Gastroesophageal sphincter (tissue), 4 donors: ENCODE results near the gene KRT40. TPM values are rescaled to one million over a fixed set of nuclear protein-coding genes. Genes with fewer than 3 reads are reported as not detected.

Source experiments
- ATAC-seq: fragments of 150-250 bp; one replicate; pipeline ENCODE4 v1.9.1; 2016; ENCODE audit warnings: mild to moderate bottlenecking, moderate library complexity
- H3K27ac ChIP-seq, 4 donors: fragments of 200-600 bp; sonication (generic) in 3 of 4; 1 replicate in 3 of 4; 2 replicates in 1 of 4; pipeline ENCODE4 v1.5.1; 2016 to 2019
- H3K27me3 ChIP-seq: fragments of 200-600 bp; sonication (generic); one replicate; pipeline ENCODE4 v1.5.1; 2019
- H3K36me3 ChIP-seq, 2 donors: fragments of 200-600 bp; sonication (generic); one replicate each; pipeline ENCODE4 v1.5.1; 2019; ENCODE audit warnings: control low read depth in 1 of 2
- H3K4me1 ChIP-seq, 3 donors: fragments of 200-600 bp; sonication (generic); 1 replicate in 2 of 3; 2 replicates in 1 of 3; pipeline ENCODE4 v1.5.1; 2016 to 2019; ENCODE audit warnings: control low read depth in 2 of 3
- H3K4me3 ChIP-seq, 2 donors: fragments of 200-600 bp; sonication (generic); one replicate each; pipeline ENCODE4 v1.5.1; 2019; ENCODE audit warnings: mild to moderate bottlenecking in 1 of 2, moderate library complexity in 1 of 2
- H3K9me3 ChIP-seq, 3 donors: fragments of 200-600 bp; sonication (generic); one replicate each; pipeline ENCODE4 v1.5.1; 2017 to 2019; ENCODE audit warnings: control low read depth in 2 of 3
- EP300 ChIP-seq: sonication (generic); formaldehyde crosslinking; IDR thresholded peaks from one replicate; pipeline ENCODE4 v1.6.1; 2017; ENCODE audit warnings: antibody characterized with exemption, mild to moderate bottlenecking
- POLR2A ChIP-seq, 2 donors: fragments of 450-650 bp; IDR thresholded peaks; one replicate each; pipeline ENCODE4 v1.6.1; 2017; ENCODE audit warnings: antibody characterized with exemption in 2 of 2, mild to moderate bottlenecking in 2 of 2, moderate library complexity in 1 of 2
- POLR2AphosphoS5 ChIP-seq: sonication (generic); formaldehyde crosslinking; IDR thresholded peaks from one replicate; pipeline ENCODE4 v1.6.1; 2017; ENCODE audit warnings: antibody characterized with exemption
- WGBS, 2 donors: methylation state at CpG; one replicate each; pipeline ENCODE4 v1.1.5; 2018; ENCODE audit warnings: low coverage in 1 of 2; 5-methylcytosine and 5-hydroxymethylcytosine counted together
- total RNA-seq, 4 donors: library from RNA; depleted of rRNA; stranded (reverse); fragments of >200 nt; gene quantifications; one replicate each; pipeline ENCODE4 v1.1.0, GENCODE V29; 2016
- TF ChIP-seq, protein P1 (sequence below), 4 experiments: fragments of 200-600 bp in 2 of 4; fragments of 450-650 bp in 2 of 4; sonication (generic) in 1 of 4; IDR thresholded peaks; one replicate each; pipeline ENCODE4 v1.5.1; 2017 to 2019; ENCODE audit warnings: antibody characterized with exemption in 4 of 4, mild to moderate bottlenecking in 2 of 4, moderate library complexity in 2 of 4

The KRT40 gene
- total RNA-seq, 4 donors from 2014 or later, result not detected

DNA sequence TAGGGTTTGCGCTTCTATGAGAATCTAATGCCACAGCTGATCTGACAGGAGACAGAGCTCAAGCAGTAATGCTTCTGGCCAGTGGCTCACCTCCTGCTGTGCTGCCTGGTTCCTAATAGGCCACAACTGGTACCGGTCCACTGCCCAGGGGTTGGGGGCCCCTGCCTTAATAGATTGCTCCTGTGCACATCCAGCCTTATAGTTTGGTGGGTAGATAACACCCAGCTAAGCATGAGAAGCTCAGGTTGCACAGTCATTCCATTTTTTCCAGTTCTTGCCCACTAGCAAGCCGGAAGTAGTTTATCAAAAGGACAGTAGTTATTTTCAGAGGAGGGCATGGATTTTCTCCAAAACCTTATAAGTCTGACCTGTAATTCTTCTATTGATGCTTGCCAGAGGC, 35.3 kb upstream of the KRT40 start:
- TF ChIP-seq EP300, result no peak
- no peak for TF ChIP-seq POLR2AphosphoS5
- TF ChIP-seq, protein P1, sequence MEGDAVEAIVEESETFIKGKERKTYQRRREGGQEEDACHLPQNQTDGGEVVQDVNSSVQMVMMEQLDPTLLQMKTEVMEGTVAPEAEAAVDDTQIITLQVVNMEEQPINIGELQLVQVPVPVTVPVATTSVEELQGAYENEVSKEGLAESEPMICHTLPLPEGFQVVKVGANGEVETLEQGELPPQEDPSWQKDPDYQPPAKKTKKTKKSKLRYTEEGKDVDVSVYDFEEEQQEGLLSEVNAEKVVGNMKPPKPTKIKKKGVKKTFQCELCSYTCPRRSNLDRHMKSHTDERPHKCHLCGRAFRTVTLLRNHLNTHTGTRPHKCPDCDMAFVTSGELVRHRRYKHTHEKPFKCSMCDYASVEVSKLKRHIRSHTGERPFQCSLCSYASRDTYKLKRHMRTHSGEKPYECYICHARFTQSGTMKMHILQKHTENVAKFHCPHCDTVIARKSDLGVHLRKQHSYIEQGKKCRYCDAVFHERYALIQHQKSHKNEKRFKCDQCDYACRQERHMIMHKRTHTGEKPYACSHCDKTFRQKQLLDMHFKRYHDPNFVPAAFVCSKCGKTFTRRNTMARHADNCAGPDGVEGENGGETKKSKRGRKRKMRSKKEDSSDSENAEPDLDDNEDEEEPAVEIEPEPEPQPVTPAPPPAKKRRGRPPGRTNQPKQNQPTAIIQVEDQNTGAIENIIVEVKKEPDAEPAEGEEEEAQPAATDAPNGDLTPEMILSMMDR (IDR thresholded peaks at IDR 0.05), result no peak
- TF ChIP-seq POLR2A (IDR thresholded peaks at IDR 0.05), result no peak

DNA sequence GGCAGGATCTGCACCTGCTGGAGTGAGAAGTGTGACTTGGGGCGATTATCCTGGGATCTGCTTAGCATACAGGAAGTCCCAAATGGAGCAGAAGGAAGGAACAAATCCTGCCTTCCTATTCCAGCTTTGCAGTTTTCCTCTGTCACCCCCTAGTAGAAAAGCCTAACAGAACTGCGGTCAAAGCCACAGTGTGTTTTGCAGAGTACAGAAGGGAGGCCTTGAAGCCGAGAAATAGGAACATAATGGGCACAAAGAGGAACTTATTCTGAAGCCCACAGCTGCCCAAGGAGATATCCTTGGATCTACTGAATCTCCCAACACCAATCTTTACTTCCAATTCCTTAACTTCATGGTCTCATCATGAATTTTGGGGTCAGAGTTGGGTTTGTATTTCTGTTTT, 34.4 kb upstream of the KRT40 start:
- no peak overlapping the region for H3K27ac ChIP-seq
- H3K4me1 ChIP-seq, result no peaks in the 10 kb centered on the region
- TF ChIP-seq POLR2A (IDR thresholded peaks at IDR 0.05) (no peak), POLR2AphosphoS5 (no peak), EP300 (no peak)
- TF ChIP-seq, protein P1 (IDR thresholded peaks at IDR 0.05), result no peak
- peaks cover 4% of the 10 kb centered on the region for H3K27me3 ChIP-seq
- H3K9me3 ChIP-seq, result peaks cover 0 to 4% (median 0%) of the 10 kb centered on the region in 3 donors
- WGBS, 2 donors, result 61 to 78% methylated on average over 2 to 3 of the region's 3 CpGs
- H3K4me3 ChIP-seq, result no peak overlapping the region
- ATAC-seq, result no peak
- no peaks in the 10 kb centered on the region for H3K36me3 ChIP-seq

More for the DNA sequence above, 35.3 kb upstream of the KRT40 start:
- H3K27ac ChIP-seq, result no peak overlapping the region
- H3K9me3 ChIP-seq, result peaks cover 0 to 4% (median 0%) of the 10 kb centered on the region in 3 donors
- peaks cover 4% of the 10 kb centered on the region for H3K27me3 ChIP-seq
- H3K4me1 ChIP-seq, result no peaks in the 10 kb centered on the region
- H3K36me3 ChIP-seq, result no peaks in the 10 kb centered on the region
- ATAC-seq, result no peak
- 71 to 93% methylated on average over 1 to 2 of the region's 3 CpGs for WGBS, 2 donors
- no peak overlapping the region for H3K4me3 ChIP-seq

DNA sequence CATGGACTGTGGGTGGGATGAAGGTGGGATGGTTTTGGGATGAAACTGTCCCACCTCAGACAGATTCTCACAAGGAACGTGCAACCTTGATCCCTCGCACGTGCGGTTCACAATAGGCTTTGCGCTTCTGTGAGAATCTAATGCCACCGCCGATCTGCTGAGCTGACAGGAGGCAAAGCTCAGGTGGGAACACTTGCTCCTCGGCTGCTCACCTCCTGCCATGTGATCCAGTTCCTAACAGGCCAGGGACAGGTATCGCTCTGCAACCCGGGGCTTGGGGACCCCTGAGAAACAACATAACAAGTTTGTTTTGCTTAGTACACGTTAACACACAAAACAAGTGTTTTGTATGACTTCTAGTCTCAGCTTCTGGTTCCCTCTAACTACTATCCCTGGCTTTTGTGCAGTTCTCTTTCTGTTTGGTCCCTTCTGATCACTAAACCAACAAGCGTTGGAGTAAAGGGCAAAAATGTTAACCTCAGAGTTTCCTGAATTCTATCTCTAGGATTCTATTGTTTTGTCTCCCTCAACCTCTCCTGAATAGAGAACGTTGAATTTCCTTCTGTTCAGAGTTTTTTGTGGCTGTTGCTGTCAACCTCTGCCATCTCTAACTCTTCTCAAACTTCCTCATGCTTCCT, 32.6 kb upstream of the KRT40 start:
- ATAC-seq, result no peak
- WGBS, 2 donors, result 71 to 87% methylated on average over 5 to 10 of the region's 13 CpGs
- H3K9me3 ChIP-seq, result peaks cover 0 to 4% (median 0%) of the 10 kb centered on the region in 3 donors
- H3K27ac ChIP-seq, result no peak overlapping the region
- no peak for TF ChIP-seq POLR2AphosphoS5
- TF ChIP-seq, protein P1 (IDR thresholded peaks at IDR 0.05), result no peak
- TF ChIP-seq EP300, result no peak
- no peak for TF ChIP-seq POLR2A (IDR thresholded peaks at IDR 0.05)
- peaks cover 4% of the 10 kb centered on the region for H3K27me3 ChIP-seq
- no peak overlapping the region for H3K4me3 ChIP-seq
- no peaks in the 10 kb centered on the region for H3K36me3 ChIP-seq
- no peaks in the 10 kb centered on the region for H3K4me1 ChIP-seq

DNA sequence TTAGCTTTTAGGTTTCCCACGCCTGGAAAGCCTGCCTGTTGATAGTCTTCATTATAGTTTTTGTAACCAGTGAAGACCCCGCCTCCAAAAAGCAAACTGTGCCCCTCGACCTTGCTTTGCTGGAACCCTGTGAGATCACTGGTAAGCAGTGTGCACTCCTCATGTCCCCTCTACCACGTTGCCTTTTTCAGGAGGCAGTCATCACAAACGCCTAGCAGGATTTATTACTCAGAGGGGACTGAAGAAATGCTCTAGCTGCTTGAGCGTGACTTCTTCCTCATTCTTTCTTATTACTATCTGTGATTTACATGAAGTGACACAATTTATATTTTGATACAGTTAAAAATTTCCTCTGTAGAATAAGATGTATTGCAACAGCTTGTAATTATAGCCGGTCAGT, 31.3 kb upstream of the KRT40 start:
- no peak overlapping the region for H3K4me3 ChIP-seq
- no peak overlapping the region for H3K27ac ChIP-seq
- no peaks in the 10 kb centered on the region for H3K9me3 ChIP-seq
- H3K4me1 ChIP-seq, result no peaks in the 10 kb centered on the region
- TF ChIP-seq, protein P1 (IDR thresholded peaks at IDR 0.05), result no peak
- TF ChIP-seq POLR2AphosphoS5, result no peak
- no peak for TF ChIP-seq EP300
- no peak for TF ChIP-seq POLR2A (IDR thresholded peaks at IDR 0.05)
- no peaks in the 10 kb centered on the region for H3K36me3 ChIP-seq
- 63 to 73% methylated on average over 6 to 7 of the region's 7 CpGs for WGBS, 2 donors
- ATAC-seq, result no peak
- H3K27me3 ChIP-seq, result peaks cover 4% of the 10 kb centered on the region

DNA sequence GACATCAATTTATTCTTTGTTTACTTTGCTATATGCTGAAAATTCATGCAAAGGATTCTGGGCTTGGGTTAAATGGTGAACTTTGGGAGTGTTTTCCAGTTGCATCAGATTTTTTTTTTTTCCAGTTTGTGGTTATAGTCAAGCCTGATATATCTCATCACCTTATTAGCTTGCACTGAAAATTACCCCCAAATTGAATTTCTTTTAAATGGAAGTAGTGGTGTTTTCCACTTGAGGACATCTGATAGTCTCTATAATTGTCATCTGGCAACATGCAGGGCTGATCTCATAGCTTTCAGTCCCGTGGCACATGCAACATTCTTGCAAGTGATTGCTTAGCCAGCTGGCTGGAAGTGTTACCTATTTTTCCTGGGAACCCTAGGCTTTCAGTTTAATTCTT, 29.5 kb upstream of the KRT40 start:
- no peaks in the 10 kb centered on the region for H3K4me1 ChIP-seq
- ATAC-seq, result no peak
- H3K27ac ChIP-seq, result no peak overlapping the region
- no peaks in the 10 kb centered on the region for H3K9me3 ChIP-seq
- WGBS, 2 donors, result 11% methylated on average over 1 of the region's 1 CpG; no CpG with 5 or more reads in 1 of the 2 donors
- H3K4me3 ChIP-seq, result no peak overlapping the region
- peaks cover 4% of the 10 kb centered on the region for H3K27me3 ChIP-seq
- H3K36me3 ChIP-seq, result no peaks in the 10 kb centered on the region
- TF ChIP-seq, protein P1 (IDR thresholded peaks at IDR 0.05), result no peak
- TF ChIP-seq POLR2A (IDR thresholded peaks at IDR 0.05), result no peak
- TF ChIP-seq POLR2AphosphoS5, result no peak
- no peak for TF ChIP-seq EP300
